ENCODE results near the gene FUT8.
"Not testable (repeated sequence)": the region's sequence is repeated elsewhere in the genome, so short reads cannot be mapped to it uniquely, and the experiment has no call there.

FUT8 gene

GRCh38 chr14:65703996-65704395 lies 291.5 kb downstream of the FUT8 start:
- no peaks in the 10 kb centered on the region for H3K27me3 ChIP-seq (ENCODE audit: control insufficient read depth, insufficient read depth, low read length)
- H3K9me3 ChIP-seq (ENCODE audit: control insufficient read depth, insufficient read depth, low read depth, low read length) = no peaks in the 10 kb centered on the region
- H3K27ac ChIP-seq (ENCODE audit: low read depth, low read length) = 0 out of 2 replicates have a peak overlapping the region, but pooled peaks have one; percentile 21
- H3K4me1 ChIP-seq (ENCODE audit: control insufficient read depth, insufficient read depth, low read length) = peaks cover 20% of the 10 kb centered on the region
- H3K9ac ChIP-seq (ENCODE audit: low read length) = no peak overlapping the region
- no peaks in the 10 kb centered on the region for H3K36me3 ChIP-seq (ENCODE audit: control insufficient read depth, insufficient read depth, low read length)
- no peak overlapping the region for H3K4me3 ChIP-seq (ENCODE audit: low read depth, low read length)

GRCh38 chr14:65704437-65704836 lies 291.9 kb downstream of the FUT8 start:
- H3K4me3 ChIP-seq (ENCODE audit: low read depth, low read length) = no peak overlapping the region
- no peak overlapping the region for H3K9ac ChIP-seq (ENCODE audit: low read length)
- H3K9me3 ChIP-seq (ENCODE audit: control insufficient read depth, insufficient read depth, low read depth, low read length) = no peaks in the 10 kb centered on the region
- peaks cover 20% of the 10 kb centered on the region for H3K4me1 ChIP-seq (ENCODE audit: control insufficient read depth, insufficient read depth, low read length)
- H3K27me3 ChIP-seq (ENCODE audit: control insufficient read depth, insufficient read depth, low read length) = no peaks in the 10 kb centered on the region
- H3K36me3 ChIP-seq (ENCODE audit: control insufficient read depth, insufficient read depth, low read length) = no peaks in the 10 kb centered on the region
- peak overlapping the region; percentile 21; the same call in 1 of the 2 replicates for H3K27ac ChIP-seq (ENCODE audit: low read depth, low read length)

GRCh38 chr14:65704850-65705249 lies 292.3 kb downstream of the FUT8 start:
- Histone ChIP-seq H3K27me3 (ENCODE audit: control insufficient read depth, insufficient read depth, low read length) (no peaks in the 10 kb centered on the region), H3K9ac (ENCODE audit: low read length) (no peak overlapping the region), H3K4me3 (ENCODE audit: low read depth, low read length) (no peak overlapping the region), H3K27ac (ENCODE audit: low read depth, low read length) (peak overlapping the region; percentile 18; the same call in 1 of the 2 replicates), H3K4me1 (ENCODE audit: control insufficient read depth, insufficient read depth, low read length) (peaks cover 20% of the 10 kb centered on the region), H3K9me3 (ENCODE audit: control insufficient read depth, insufficient read depth, low read depth, low read length) (no peaks in the 10 kb centered on the region), H3K36me3 (ENCODE audit: control insufficient read depth, insufficient read depth, low read length) (no peaks in the 10 kb centered on the region)

DNA sequence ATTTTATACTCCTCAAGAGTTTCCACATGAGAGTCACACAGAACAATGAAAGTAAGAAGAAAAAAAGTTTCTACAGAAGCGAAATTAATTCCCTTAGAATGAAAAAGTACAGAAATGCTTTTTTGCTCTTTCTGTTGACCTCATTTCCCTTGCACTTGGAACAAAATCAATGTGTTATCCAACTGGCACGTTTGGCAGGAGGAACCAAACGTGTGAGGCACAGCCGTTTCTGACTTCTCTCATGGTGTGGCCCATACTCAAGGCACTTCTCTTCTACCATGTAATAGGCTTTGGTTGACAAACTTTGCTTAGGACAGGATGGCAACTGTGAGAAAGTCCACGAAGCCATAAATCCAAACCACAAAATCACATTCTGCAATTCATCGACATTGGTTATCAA lies 297.0 kb downstream of the FUT8 start:
- Histone ChIP-seq H3K9ac (ENCODE audit: low read length) (no peak overlapping the region), H3K27me3 (ENCODE audit: control insufficient read depth, insufficient read depth, low read length) (no peaks in the 10 kb centered on the region), H3K4me3 (ENCODE audit: low read depth, low read length) (no peak overlapping the region), H3K36me3 (ENCODE audit: control insufficient read depth, insufficient read depth, low read length) (no peaks in the 10 kb centered on the region), H3K9me3 (ENCODE audit: control insufficient read depth, insufficient read depth, low read depth, low read length) (peaks cover 8% of the 10 kb centered on the region), H3K27ac (ENCODE audit: low read depth, low read length) (no peak overlapping the region), H3K4me1 (ENCODE audit: control insufficient read depth, insufficient read depth, low read length) (peaks cover 4% of the 10 kb centered on the region)

DNA sequence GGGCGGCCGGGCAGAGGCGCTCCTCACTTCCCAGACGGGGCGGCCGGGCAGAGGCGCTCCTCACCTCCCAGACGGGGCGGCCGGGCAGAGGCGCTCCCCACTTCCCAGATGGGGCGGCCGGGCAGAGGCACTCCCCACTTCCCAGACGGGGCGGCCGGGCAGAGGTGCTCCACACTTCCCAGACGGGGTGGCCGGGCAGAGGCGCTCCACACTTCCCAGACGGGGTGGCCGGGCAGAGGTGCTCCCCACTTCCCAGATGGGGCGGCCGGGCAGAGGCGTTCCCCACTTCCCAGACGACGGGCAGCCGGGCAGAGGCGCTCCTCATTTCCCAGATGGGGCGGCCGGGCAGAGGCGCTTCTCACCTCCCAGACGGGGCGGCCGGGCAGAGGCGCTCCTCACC lies 304.3 kb downstream of the FUT8 start:
- H3K4me3 ChIP-seq (ENCODE audit: low read depth, low read length); H3K9ac ChIP-seq (ENCODE audit: low read length): not testable (repeated sequence)

GRCh38 chr14:65717384-65717915 lies 304.9 kb downstream of the FUT8 start:
- H3K27me3 ChIP-seq (ENCODE audit: control insufficient read depth, insufficient read depth, low read length); H3K27ac ChIP-seq (ENCODE audit: low read depth, low read length); H3K4me3 ChIP-seq (ENCODE audit: low read depth, low read length); H3K36me3 ChIP-seq (ENCODE audit: control insufficient read depth, insufficient read depth, low read length); H3K9ac ChIP-seq (ENCODE audit: low read length); H3K4me1 ChIP-seq (ENCODE audit: control insufficient read depth, insufficient read depth, low read length): not testable (repeated sequence)
- peaks cover 50% of the 10 kb centered on the region for H3K9me3 ChIP-seq (ENCODE audit: control insufficient read depth, insufficient read depth, low read depth, low read length)

More for the DNA sequence above, 304.3 kb downstream of the FUT8 start:
- H3K4me1 ChIP-seq (ENCODE audit: control insufficient read depth, insufficient read depth, low read length); H3K27me3 ChIP-seq (ENCODE audit: control insufficient read depth, insufficient read depth, low read length); H3K36me3 ChIP-seq (ENCODE audit: control insufficient read depth, insufficient read depth, low read length); H3K27ac ChIP-seq (ENCODE audit: low read depth, low read length): not testable (repeated sequence)
- peaks cover 50% of the 10 kb centered on the region for H3K9me3 ChIP-seq (ENCODE audit: control insufficient read depth, insufficient read depth, low read depth, low read length)

DNA sequence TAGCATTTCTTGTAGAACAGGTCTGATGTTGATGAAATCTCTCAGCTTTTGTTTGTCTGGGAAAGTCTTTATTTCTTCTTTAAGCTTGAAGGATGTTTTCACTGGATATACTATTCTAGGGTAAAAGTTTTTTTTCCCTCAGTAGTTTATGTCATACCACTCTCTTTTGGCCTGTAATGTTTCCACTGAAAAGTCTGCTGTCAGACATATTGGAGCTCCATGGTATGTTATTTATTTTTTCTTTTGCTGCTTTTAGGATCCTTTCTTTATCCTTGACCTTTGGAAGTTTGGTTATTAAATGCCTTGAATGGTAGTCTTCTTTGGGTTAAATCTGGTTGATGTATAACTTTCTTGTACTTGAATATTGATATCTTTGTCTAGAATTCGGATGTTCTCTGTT lies 306.1 kb downstream of the FUT8 start:
- H3K4me1 ChIP-seq (ENCODE audit: control insufficient read depth, insufficient read depth, low read length) = no peaks in the 10 kb centered on the region
- peaks cover 4% of the 10 kb centered on the region; the same call in 1 of the 2 replicates for H3K36me3 ChIP-seq (ENCODE audit: control insufficient read depth, insufficient read depth, low read length)
- no peak overlapping the region for H3K4me3 ChIP-seq (ENCODE audit: low read depth, low read length)
- no peak overlapping the region for H3K9ac ChIP-seq (ENCODE audit: low read length)
- H3K9me3 ChIP-seq (ENCODE audit: control insufficient read depth, insufficient read depth, low read depth, low read length) = peaks cover 50% of the 10 kb centered on the region
- H3K27me3 ChIP-seq (ENCODE audit: control insufficient read depth, insufficient read depth, low read length) = no peaks in the 10 kb centered on the region
- H3K27ac ChIP-seq (ENCODE audit: low read depth, low read length) = no peak overlapping the region

- H3K36me3 ChIP-seq (ENCODE audit: control insufficient read depth, insufficient read depth, low read length) = peaks cover 13% of the 10 kb centered on the region
- peaks cover 37% of the 10 kb centered on the region for H3K9me3 ChIP-seq (ENCODE audit: control insufficient read depth, insufficient read depth, low read depth, low read length)
- H3K27me3 ChIP-seq (ENCODE audit: control insufficient read depth, insufficient read depth, low read length) = no peaks in the 10 kb centered on the region
- H3K9ac ChIP-seq (ENCODE audit: low read length) = no peak overlapping the region
- no peaks in the 10 kb centered on the region for H3K4me1 ChIP-seq (ENCODE audit: control insufficient read depth, insufficient read depth, low read length)
- H3K27ac ChIP-seq (ENCODE audit: low read depth, low read length) = no peak overlapping the region
- H3K4me3 ChIP-seq (ENCODE audit: low read depth, low read length) = no peak overlapping the region
Measured at GRCh38 chr14:65720171-65720570, 307.6 kb downstream of the FUT8 start.

DNA sequence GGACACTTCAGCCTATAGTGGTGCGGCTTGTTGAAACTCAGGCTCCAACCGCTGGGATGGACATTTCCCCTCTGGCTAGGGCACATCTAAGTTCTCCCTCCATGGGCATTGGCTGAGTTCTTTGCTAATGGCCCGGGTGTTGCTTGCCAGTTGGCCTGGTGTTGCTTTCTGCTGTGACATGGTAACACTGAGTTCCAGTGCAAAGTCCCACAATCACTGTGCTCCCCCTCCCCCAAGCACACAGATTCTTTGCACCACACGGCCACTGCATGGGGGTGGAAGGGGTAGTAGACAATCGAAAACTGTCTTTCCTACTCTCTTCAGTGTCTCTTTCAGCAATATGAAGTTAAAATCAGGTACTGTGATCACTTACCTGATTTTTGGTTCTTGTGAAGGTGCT lies 308.2 kb downstream of the FUT8 start:
- Histone ChIP-seq H3K9me3 (ENCODE audit: control insufficient read depth, insufficient read depth, low read depth, low read length) (peaks cover 31% of the 10 kb centered on the region), H3K36me3 (ENCODE audit: control insufficient read depth, insufficient read depth, low read length) (peaks cover 13% of the 10 kb centered on the region), H3K27me3 (ENCODE audit: control insufficient read depth, insufficient read depth, low read length) (no peaks in the 10 kb centered on the region), H3K4me1 (ENCODE audit: control insufficient read depth, insufficient read depth, low read length) (no peaks in the 10 kb centered on the region), H3K9ac (ENCODE audit: low read length) (no peak overlapping the region), H3K27ac (ENCODE audit: low read depth, low read length) (no peak overlapping the region), H3K4me3 (ENCODE audit: low read depth, low read length) (no peak overlapping the region)

DNA sequence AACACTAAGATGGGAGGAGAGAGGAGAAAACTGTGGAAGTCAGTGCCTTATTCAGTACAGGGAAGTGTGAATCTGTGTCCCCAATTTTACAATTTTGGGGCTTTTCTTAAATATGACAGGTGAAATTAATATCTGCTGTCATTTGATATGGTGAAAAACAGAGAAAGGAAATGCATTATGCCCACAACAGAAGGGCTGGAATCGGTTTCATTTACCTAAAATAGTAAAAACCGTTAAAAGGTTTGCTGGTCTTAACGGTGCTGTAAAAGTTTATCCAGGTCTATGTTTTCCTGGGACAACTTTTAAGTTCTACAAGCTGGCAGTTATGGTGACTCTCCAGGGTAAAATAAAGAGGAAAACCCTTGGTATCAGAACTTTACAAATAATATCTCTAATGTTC lies 310.8 kb downstream of the FUT8 start:
- H3K36me3 ChIP-seq (ENCODE audit: control insufficient read depth, insufficient read depth, low read length) = peaks cover 13% of the 10 kb centered on the region
- H3K9ac ChIP-seq (ENCODE audit: low read length) = no peak overlapping the region
- H3K27ac ChIP-seq (ENCODE audit: low read depth, low read length) = no peak overlapping the region
- H3K4me1 ChIP-seq (ENCODE audit: control insufficient read depth, insufficient read depth, low read length) = no peaks in the 10 kb centered on the region
- no peaks in the 10 kb centered on the region for H3K27me3 ChIP-seq (ENCODE audit: control insufficient read depth, insufficient read depth, low read length)
- H3K9me3 ChIP-seq (ENCODE audit: control insufficient read depth, insufficient read depth, low read depth, low read length) = peaks cover 37% of the 10 kb centered on the region
- no peak overlapping the region for H3K4me3 ChIP-seq (ENCODE audit: low read depth, low read length)

GRCh38 chr14:65728604-65729003 lies 316.1 kb downstream of the FUT8 start:
- Histone ChIP-seq H3K4me1 (ENCODE audit: control insufficient read depth, insufficient read depth, low read length) (no peaks in the 10 kb centered on the region), H3K36me3 (ENCODE audit: control insufficient read depth, insufficient read depth, low read length) (peaks cover 9% of the 10 kb centered on the region; the same call in 1 of the 2 replicates), H3K9ac (ENCODE audit: low read length) (no peak overlapping the region), H3K4me3 (ENCODE audit: low read depth, low read length) (no peak overlapping the region), H3K27ac (ENCODE audit: low read depth, low read length) (no peak overlapping the region), H3K27me3 (ENCODE audit: control insufficient read depth, insufficient read depth, low read length) (no peaks in the 10 kb centered on the region), H3K9me3 (ENCODE audit: control insufficient read depth, insufficient read depth, low read depth, low read length) (peaks cover 15% of the 10 kb centered on the region)

GRCh38 chr14:65729566-65729965 lies 317.0 kb downstream of the FUT8 start:
- H3K4me3 ChIP-seq (ENCODE audit: low read depth, low read length) = no peak overlapping the region
- no peak overlapping the region for H3K9ac ChIP-seq (ENCODE audit: low read length)
- H3K4me1 ChIP-seq (ENCODE audit: control insufficient read depth, insufficient read depth, low read length) = no peaks in the 10 kb centered on the region
- H3K36me3 ChIP-seq (ENCODE audit: control insufficient read depth, insufficient read depth, low read length) = peaks cover 6% of the 10 kb centered on the region; the same call in 1 of the 2 replicates
- no peak overlapping the region for H3K27ac ChIP-seq (ENCODE audit: low read depth, low read length)
- H3K27me3 ChIP-seq (ENCODE audit: control insufficient read depth, insufficient read depth, low read length) = no peaks in the 10 kb centered on the region
- peaks cover 15% of the 10 kb centered on the region for H3K9me3 ChIP-seq (ENCODE audit: control insufficient read depth, insufficient read depth, low read depth, low read length)

Measured in HUES6 (cell line).